ENCODE results near the gene OTOG.

GRCh38 chr11:17590463-17590862, 43.4 kb downstream of the OTOG start:
- TF ChIP-seq EZH2 (IDR thresholded peaks at IDR 0.05; ENCODE audit: borderline replicate concordance, insufficient read depth, low read depth, low read length, poor library complexity, severe bottlenecking), result no peak
- no peak for TF ChIP-seq CTCF (IDR thresholded peaks at IDR 0.05)
